Measurements from ENCODE around the gene CDK14.

Gene CDK14

DNA sequence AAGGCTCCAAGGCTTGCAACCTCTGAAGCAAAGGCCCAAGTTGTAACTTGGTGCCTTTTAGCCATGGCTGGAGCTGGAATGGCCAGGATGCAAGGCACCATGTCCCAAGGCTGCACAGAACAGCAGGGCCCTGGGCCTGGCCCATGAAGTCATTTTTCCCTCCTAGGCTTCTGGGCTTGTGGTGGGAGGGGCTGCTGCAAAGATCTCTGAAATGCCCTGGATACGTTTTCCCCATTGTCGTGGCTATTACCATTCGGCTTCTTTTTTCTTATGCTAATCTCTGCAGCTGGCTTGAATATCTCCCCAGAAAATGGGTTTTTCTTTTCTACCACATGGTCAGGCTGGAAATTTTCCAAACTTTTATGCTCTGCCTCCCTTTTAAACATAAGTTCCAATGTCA lies 234.2 kb downstream of the CDK14 start:
- no peak overlapping the region for H3K9ac ChIP-seq (ENCODE audit: low read depth, low read length)
- H3K27ac ChIP-seq (ENCODE audit: low read length): no peak overlapping the region
- DNase-seq (no peak), ATAC-seq (ENCODE audit: insufficient read depth, low read depth) (no peak)
- H3K36me3 ChIP-seq (ENCODE audit: insufficient read depth, low read length): no peaks in the 10 kb centered on the region
- no peak overlapping the region for H2AFZ ChIP-seq (ENCODE audit: low read depth, low read length)
- TF ChIP-seq, protein P1, sequence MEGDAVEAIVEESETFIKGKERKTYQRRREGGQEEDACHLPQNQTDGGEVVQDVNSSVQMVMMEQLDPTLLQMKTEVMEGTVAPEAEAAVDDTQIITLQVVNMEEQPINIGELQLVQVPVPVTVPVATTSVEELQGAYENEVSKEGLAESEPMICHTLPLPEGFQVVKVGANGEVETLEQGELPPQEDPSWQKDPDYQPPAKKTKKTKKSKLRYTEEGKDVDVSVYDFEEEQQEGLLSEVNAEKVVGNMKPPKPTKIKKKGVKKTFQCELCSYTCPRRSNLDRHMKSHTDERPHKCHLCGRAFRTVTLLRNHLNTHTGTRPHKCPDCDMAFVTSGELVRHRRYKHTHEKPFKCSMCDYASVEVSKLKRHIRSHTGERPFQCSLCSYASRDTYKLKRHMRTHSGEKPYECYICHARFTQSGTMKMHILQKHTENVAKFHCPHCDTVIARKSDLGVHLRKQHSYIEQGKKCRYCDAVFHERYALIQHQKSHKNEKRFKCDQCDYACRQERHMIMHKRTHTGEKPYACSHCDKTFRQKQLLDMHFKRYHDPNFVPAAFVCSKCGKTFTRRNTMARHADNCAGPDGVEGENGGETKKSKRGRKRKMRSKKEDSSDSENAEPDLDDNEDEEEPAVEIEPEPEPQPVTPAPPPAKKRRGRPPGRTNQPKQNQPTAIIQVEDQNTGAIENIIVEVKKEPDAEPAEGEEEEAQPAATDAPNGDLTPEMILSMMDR (IDR thresholded peaks at IDR 0.05; ENCODE audit: borderline replicate concordance, extremely low read depth, low read length, poor library complexity, severe bottlenecking): no peak
- no peak for TF ChIP-seq EZH2 (IDR thresholded peaks at IDR 0.05; ENCODE audit: borderline replicate concordance, low read depth, low read length, severe bottlenecking)
- H3K9me3 ChIP-seq (ENCODE audit: insufficient read depth, low read length, severe bottlenecking): no peaks in the 10 kb centered on the region
- H3K27me3 ChIP-seq (ENCODE audit: insufficient read depth, low read length, poor library complexity): no peaks in the 10 kb centered on the region
- H4K20me1 ChIP-seq (ENCODE audit: insufficient read depth, low read length): no peaks in the 10 kb centered on the region
- no peaks in the 10 kb centered on the region for H3K79me2 ChIP-seq (ENCODE audit: insufficient read depth, low read length)
- H3K4me3 ChIP-seq (ENCODE audit: low read depth in 1 of 2, low read length in 2 of 2): no peak overlapping the region
- H3K4me1 ChIP-seq (ENCODE audit: insufficient read depth, low read length): no peaks in the 10 kb centered on the region
- no peak overlapping the region for H3K4me2 ChIP-seq (ENCODE audit: insufficient read depth, low read length)

DNA sequence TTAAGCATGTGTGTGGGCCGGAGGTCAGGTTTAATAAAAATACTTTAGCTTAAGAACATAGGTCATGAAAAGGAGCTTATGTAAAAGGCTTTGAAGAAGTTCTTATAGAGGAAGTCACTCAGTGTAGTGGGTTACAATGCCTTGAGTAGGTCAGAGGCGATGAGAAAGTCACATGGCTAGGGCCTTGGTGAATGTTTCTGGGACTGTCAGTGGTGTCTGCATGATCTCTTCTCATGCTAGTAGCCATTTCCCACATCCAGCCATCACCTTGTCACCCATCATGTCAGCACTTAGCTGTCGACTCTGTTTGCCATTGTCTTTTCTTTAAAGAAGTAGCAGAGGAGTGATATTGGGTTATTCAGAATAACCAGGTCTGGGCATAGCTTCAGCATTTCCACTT lies 236.6 kb downstream of the CDK14 start:
- no peaks in the 10 kb centered on the region for H3K79me2 ChIP-seq (ENCODE audit: insufficient read depth, low read length)
- no peak overlapping the region for H3K9ac ChIP-seq (ENCODE audit: low read depth, low read length)
- H3K27ac ChIP-seq (ENCODE audit: low read length): no peak overlapping the region
- H3K4me1 ChIP-seq (ENCODE audit: insufficient read depth, low read length): no peaks in the 10 kb centered on the region
- ATAC-seq (ENCODE audit: insufficient read depth, low read depth) (no peak), DNase-seq (no peak)
- H3K4me3 ChIP-seq (ENCODE audit: low read depth in 1 of 2, low read length in 2 of 2): no peak overlapping the region
- H3K4me2 ChIP-seq (ENCODE audit: insufficient read depth, low read length): no peak overlapping the region
- H4K20me1 ChIP-seq (ENCODE audit: insufficient read depth, low read length): no peaks in the 10 kb centered on the region
- no peaks in the 10 kb centered on the region for H3K36me3 ChIP-seq (ENCODE audit: insufficient read depth, low read length)
- H2AFZ ChIP-seq (ENCODE audit: low read depth, low read length): no peak overlapping the region
- TF ChIP-seq, protein P1 (IDR thresholded peaks at IDR 0.05; ENCODE audit: borderline replicate concordance, extremely low read depth, low read length, poor library complexity, severe bottlenecking): no peak
- no peak for TF ChIP-seq EZH2 (IDR thresholded peaks at IDR 0.05; ENCODE audit: borderline replicate concordance, low read depth, low read length, severe bottlenecking)
- no peaks in the 10 kb centered on the region for H3K9me3 ChIP-seq (ENCODE audit: insufficient read depth, low read length, severe bottlenecking)
- no peaks in the 10 kb centered on the region for H3K27me3 ChIP-seq (ENCODE audit: insufficient read depth, low read length, poor library complexity)

DNA sequence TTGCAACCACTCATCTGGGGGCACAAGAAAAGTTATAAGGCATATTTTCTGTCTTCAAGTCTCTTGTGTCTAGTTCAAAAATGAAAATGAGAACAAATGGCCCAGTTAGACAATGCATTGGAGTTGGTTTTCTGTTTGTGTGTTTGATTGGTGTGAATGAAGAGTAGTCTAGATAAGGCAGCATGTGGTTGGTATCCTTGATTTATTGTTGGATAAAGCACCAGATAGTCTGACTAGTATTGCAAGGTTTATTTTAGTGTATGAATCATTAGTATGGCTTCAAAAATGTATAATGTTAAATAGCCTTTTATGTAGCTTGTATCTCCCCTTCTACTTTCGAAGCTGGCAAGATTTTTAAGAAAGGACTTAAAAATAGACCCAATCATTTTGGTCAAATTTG lies 237.3 kb downstream of the CDK14 start:
- TF ChIP-seq, protein P1 (IDR thresholded peaks at IDR 0.05; ENCODE audit: borderline replicate concordance, extremely low read depth, low read length, poor library complexity, severe bottlenecking): no peak
- TF ChIP-seq EZH2 (IDR thresholded peaks at IDR 0.05; ENCODE audit: borderline replicate concordance, low read depth, low read length, severe bottlenecking): no peak

DNA sequence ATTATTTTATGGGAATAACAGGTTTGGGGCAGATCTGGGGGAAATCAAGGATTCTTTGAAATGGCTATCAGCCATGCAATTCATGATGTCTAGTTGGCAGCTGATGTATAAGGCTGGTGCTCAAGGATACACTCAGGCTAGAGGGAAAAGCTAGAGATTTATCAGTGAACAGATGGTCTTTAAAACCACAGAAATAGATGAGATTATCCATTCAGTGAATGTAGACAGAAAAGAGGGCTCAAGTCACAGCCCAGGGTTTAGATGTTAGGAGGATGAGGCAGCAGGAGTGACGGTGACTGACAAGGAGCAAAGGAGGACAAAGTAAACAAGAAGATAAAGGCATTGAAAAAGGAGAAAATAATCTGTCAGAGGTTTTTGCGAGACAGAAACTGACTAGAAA lies 238.7 kb downstream of the CDK14 start:
- Histone ChIP-seq H3K9me3 (ENCODE audit: insufficient read depth, low read length, severe bottlenecking) (no peaks in the 10 kb centered on the region), H3K4me2 (ENCODE audit: insufficient read depth, low read length) (no peak overlapping the region), H3K36me3 (ENCODE audit: insufficient read depth, low read length) (no peaks in the 10 kb centered on the region), H3K79me2 (ENCODE audit: insufficient read depth, low read length) (no peaks in the 10 kb centered on the region), H3K27ac (ENCODE audit: low read length) (no peak overlapping the region), H2AFZ (ENCODE audit: low read depth, low read length) (no peak overlapping the region), H3K4me1 (ENCODE audit: insufficient read depth, low read length) (no peaks in the 10 kb centered on the region), H3K9ac (ENCODE audit: low read depth, low read length) (no peak overlapping the region), H4K20me1 (ENCODE audit: insufficient read depth, low read length) (no peaks in the 10 kb centered on the region), H3K27me3 (ENCODE audit: insufficient read depth, low read length, poor library complexity) (no peaks in the 10 kb centered on the region), H3K4me3 (ENCODE audit: low read depth in 1 of 2, low read length in 2 of 2) (no peak overlapping the region)
- TF ChIP-seq EZH2 (IDR thresholded peaks at IDR 0.05; ENCODE audit: borderline replicate concordance, low read depth, low read length, severe bottlenecking): no peak
- TF ChIP-seq, protein P1 (IDR thresholded peaks at IDR 0.05; ENCODE audit: borderline replicate concordance, extremely low read depth, low read length, poor library complexity, severe bottlenecking): no peak
- ATAC-seq (ENCODE audit: insufficient read depth, low read depth) (no peak), DNase-seq (no peak)

More for the DNA sequence above, 237.3 kb downstream of the CDK14 start:
- Histone ChIP-seq H3K4me3 (ENCODE audit: low read depth in 1 of 2, low read length in 2 of 2) (no peak overlapping the region), H3K4me1 (ENCODE audit: insufficient read depth, low read length) (no peaks in the 10 kb centered on the region), H4K20me1 (ENCODE audit: insufficient read depth, low read length) (no peaks in the 10 kb centered on the region), H2AFZ (ENCODE audit: low read depth, low read length) (no peak overlapping the region), H3K27ac (ENCODE audit: low read length) (no peak overlapping the region), H3K36me3 (ENCODE audit: insufficient read depth, low read length) (no peaks in the 10 kb centered on the region), H3K9me3 (ENCODE audit: insufficient read depth, low read length, severe bottlenecking) (no peaks in the 10 kb centered on the region), H3K9ac (ENCODE audit: low read depth, low read length) (no peak overlapping the region), H3K4me2 (ENCODE audit: insufficient read depth, low read length) (no peak overlapping the region), H3K27me3 (ENCODE audit: insufficient read depth, low read length, poor library complexity) (no peaks in the 10 kb centered on the region), H3K79me2 (ENCODE audit: insufficient read depth, low read length) (no peaks in the 10 kb centered on the region)
- no peak for DNase-seq
- ATAC-seq (ENCODE audit: insufficient read depth, low read depth): no peak

Measured in DND-41 (cell line).